Activated T-cell treated with anti-CD3 and anti-CD28 coated beads, Interleukin-2, amount 50 U/mL, for 1 hour (primary cell): Measurements from ENCODE around the gene HDAC4.

Experiments used
- DNase-seq: peaks from one replicate; pipeline ENCODE4 v3.0.0-alpha.2; 2020

Gene HDAC4

GRCh38 chr2:239227661-239228371, 173.0 kb downstream of the HDAC4 start:
- no peak for DNase-seq

GRCh38 chr2:239226677-239227581, 173.9 kb downstream of the HDAC4 start:
- no peak for DNase-seq

GRCh38 chr2:239225871-239226561, 174.8 kb downstream of the HDAC4 start:
- DNase-seq: no peak

GRCh38 chr2:239225371-239225851, 175.4 kb downstream of the HDAC4 start:
- DNase-seq: peak; percentile 28

- no peak for DNase-seq
These were observed 175.9 kb downstream of the HDAC4 start for GRCh38 chr2:239224955-239225354.

GRCh38 chr2:239224199-239224570, 176.6 kb downstream of the HDAC4 start:
- DNase-seq: peak; percentile 8

GRCh38 chr2:239223310-239224198, 177.3 kb downstream of the HDAC4 start:
- no peak for DNase-seq

GRCh38 chr2:239222706-239223309, 178.0 kb downstream of the HDAC4 start:
- DNase-seq: no peak

GRCh38 chr2:239222312-239222660, 178.5 kb downstream of the HDAC4 start:
- DNase-seq: no peak

GRCh38 chr2:239220981-239221396, 179.8 kb downstream of the HDAC4 start:
- no peak for DNase-seq

- DNase-seq: no peak
These were observed 180.5 kb downstream of the HDAC4 start for GRCh38 chr2:239220341-239220740.

GRCh38 chr2:239216614-239217273, 184.1 kb downstream of the HDAC4 start:
- peak; percentile 28 for DNase-seq

GRCh38 chr2:239215988-239216613, 184.7 kb downstream of the HDAC4 start:
- DNase-seq: no peak

GRCh38 chr2:239215136-239215925, 185.5 kb downstream of the HDAC4 start:
- DNase-seq: peak; percentile 9

- no peak for DNase-seq
These were observed 186.1 kb downstream of the HDAC4 start for GRCh38 chr2:239214725-239215124.

GRCh38 chr2:239213643-239214101, 187.1 kb downstream of the HDAC4 start:
- no peak for DNase-seq

- no peak for DNase-seq
These were observed 187.7 kb downstream of the HDAC4 start for GRCh38 chr2:239212929-239213642.

- DNase-seq: peak; percentile 17
These were observed 188.5 kb downstream of the HDAC4 start for GRCh38 chr2:239212121-239212928.
